Activated CD4-positive, CD25-positive, alpha-beta regulatory T cell treated with anti-CD3 and anti-CD28 coated beads, Interleukin-2, amount 50 U/mL, for 24 hours (primary cell): ENCODE results near the gene ESYT2.
A peak's percentile ranks its signal among the peaks of the same experiment; 100 is the strongest.
"Not testable (repeated sequence)": the region's sequence is repeated elsewhere in the genome, so short reads cannot be mapped to it uniquely, and the experiment has no call there.

Experiments used
- ATAC-seq, 2 donors: fragments of 150-1000 bp; cut with Tn5 transposase; one replicate each; pipeline ENCODE4 v1.10.0; 2021; ENCODE audit warnings: mild to moderate bottlenecking in 1 of 2, moderate library complexity in 1 of 2

ESYT2 gene

DNA sequence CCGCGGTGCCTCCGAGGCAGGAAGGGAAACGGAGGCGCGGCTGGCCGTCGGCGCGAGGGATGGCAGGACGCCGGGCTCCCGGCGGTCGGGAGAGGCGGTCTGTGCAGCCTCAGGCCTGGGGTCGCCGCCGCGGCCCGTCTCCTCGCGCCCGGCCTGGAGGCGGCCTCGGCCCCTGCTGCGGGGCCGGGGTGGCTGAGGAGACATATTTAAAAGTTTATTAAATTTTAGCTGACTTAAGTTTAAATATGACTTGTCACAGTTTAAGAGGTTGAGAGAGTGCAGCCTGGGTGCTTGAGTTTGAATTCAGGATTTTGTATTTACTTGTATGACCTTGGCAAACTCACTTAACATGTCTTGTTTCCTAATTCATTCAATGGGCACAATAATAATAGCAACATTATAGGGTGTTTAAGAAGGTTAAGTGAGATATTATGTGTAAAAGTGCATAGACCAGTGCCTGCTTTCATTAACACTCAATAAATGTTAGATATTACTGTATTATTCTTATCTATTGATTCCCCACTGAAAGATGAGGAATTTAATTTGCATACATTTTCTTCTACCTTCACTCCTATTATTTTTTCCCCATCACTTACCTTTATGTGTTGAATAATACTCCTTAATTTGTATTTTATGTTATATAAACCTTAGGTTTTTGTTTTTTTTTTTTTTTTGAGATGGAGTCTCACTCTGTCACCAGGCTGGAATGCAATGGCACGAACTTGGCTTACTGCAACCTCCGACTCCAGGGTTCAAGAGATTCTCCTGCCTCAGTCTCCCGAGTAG, 27.8 kb upstream of the ESYT2 start:
- no peak for ATAC-seq

DNA sequence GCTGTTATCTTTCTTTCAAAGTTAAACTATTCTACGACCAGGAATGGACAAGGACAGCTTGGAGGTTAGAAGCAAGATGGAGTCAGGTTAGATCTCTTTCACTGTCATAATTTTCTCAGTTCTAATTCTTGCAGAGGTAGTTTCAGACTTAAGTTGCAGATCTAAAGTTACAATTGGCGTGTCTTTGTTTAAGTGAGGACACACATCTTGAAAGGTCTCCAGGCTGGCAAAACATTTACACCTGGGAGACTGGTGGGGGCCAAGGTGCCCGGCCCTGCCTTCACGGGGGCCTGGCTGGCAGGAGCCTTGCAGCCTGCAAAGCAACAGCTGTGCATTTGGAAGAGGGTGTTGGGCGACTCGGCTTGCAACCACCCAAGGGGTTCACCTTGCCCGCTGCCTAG, 25.4 kb upstream of the ESYT2 start:
- ATAC-seq = no peak

DNA sequence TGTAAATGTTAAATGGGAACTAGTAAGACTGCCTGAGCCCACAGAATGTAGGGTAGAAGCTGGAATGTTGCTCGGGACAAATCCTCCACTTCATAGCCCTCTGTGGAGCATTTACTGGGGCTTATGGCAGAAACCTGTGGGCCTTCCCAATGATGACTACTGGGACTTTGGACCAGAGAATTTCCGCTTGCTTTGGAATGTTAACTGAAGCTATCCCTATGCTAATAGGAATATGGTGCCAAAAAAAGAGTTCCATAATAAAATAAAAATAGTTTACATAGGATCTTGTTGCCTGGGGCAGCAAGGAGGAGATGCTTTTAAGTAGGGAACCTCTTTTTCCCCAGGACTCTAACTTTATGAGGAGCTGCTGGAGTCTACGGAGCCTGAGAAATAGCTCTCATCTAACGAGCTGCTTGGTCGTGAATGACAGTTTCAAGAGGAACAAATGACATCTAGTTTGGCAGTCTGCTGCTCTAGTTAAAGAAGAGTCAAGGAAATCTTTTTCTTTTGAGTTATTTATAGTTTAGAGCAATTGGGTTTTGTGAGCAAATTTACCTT, 21.3 kb upstream of the ESYT2 start:
- ATAC-seq = no peak

- ATAC-seq = no peak
Observed at GRCh38 chr7:158849768-158850544, 20.6 kb upstream of the ESYT2 start.

GRCh38 chr7:158849442-158849767, 20.1 kb upstream of the ESYT2 start:
- no peak for ATAC-seq

DNA sequence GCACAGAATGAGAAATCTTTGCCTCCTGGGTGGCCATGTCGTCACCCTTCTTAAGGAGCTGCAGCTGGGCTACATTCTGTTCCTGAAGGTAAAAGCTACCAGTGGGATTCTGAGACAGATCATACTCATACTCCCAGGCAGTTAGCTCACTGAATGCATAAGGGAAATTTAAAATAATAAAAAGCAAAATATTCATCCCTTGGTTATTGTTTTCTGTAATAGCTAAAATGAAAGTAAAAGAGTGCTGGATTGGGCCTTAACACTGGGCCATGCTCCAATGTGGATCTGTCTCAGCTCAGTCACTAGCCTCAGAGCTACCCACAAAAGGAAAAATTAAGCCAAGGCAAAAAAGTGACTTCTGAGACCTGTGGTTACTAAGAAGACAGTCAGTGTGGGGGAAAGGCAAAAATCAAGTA, 18.1 kb upstream of the ESYT2 start:
- ATAC-seq = peak; percentile 81 to 85

DNA sequence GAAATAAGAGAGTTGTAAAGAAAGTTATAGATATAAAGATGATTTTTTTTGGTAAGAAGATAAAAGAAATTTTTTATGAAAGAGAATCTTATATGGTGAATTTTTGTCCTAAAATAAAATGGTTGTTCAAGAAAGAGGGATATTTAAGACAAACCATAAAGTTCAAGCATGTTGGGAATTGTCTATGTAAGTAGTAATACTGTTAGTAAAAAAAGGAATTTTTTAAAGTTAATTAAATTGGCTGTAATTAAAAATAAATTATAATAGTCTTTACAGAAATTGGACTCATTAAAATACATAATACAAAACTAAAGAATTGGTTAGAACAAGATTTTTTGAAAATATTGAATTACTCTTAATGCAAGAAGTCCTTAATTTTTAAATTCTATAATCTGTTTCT, 17.0 kb upstream of the ESYT2 start:
- ATAC-seq = no peak

GRCh38 chr7:158843771-158844170, 14.5 kb upstream of the ESYT2 start:
- no peak for ATAC-seq

GRCh38 chr7:158842486-158842885, 13.2 kb upstream of the ESYT2 start:
- peak; percentile 56 to 82 for ATAC-seq

DNA sequence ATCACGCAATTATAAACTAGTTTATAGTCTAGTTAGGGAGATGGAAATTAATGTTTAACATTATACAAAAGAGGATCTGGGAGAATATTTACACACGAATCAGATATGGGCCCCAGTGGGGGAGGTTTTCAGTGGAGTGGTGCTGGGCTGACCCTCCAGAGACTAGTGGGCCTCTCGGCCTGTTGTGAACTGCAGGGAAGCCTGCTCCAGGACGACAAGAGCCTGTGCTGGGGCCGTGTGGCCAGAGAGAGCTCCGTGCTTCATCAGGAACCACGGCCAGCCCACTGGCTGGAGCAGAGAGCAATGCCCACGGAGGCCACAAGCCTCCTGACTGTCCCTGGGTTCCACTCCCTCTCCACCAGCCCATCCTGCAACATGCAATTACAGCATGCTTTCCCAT, 11.3 kb upstream of the ESYT2 start:
- no peak for ATAC-seq

GRCh38 chr7:158839177-158839576, 9.9 kb upstream of the ESYT2 start:
- ATAC-seq = not testable (repeated sequence)

GRCh38 chr7:158837790-158838637, 8.7 kb upstream of the ESYT2 start:
- ATAC-seq = no peak

DNA sequence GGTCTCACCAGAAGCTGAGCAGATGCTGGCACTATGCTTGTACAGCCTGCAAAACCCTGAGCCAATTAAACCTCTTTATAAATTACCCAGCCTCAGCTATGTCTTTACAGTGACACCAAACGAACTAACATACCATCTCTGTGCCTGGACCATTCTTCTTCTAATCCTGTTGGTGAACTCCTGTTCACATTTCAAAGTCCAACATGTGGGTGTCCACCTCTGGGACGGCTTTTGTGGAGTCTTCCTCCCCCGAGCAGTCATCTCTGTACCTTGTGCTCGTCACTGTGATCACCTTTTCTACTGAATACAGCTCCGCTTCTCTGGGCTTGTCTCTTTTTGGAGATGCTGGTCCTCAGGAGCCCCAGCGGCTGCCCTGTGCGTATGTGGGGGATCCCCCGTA, 7.4 kb upstream of the ESYT2 start:
- no peak for ATAC-seq

- ATAC-seq = no peak
Observed at GRCh38 chr7:158834878-158835784, 5.8 kb upstream of the ESYT2 start.

DNA sequence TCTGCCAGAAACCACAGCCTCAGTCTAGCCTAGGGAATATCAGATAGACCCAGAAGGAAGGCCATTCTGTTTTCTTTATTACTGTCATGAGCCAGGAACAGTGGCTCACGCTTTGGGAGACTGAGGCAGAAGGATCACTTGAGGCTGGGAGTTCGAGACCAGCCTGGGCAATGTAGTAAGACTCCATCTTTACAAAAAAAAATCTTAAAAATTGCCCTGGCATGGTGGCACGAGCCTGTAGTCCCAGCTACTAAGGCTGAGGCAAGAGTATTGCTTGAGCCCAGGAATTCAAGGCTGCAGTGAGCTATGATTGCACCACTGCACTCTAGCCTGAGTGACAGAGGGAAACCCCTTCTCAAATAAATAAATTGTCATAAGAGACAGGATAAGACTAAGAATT, 3.7 kb upstream of the ESYT2 start:
- no peak for ATAC-seq

GRCh38 chr7:158831738-158832091, 2.4 kb upstream of the ESYT2 start:
- ATAC-seq = no peak

DNA sequence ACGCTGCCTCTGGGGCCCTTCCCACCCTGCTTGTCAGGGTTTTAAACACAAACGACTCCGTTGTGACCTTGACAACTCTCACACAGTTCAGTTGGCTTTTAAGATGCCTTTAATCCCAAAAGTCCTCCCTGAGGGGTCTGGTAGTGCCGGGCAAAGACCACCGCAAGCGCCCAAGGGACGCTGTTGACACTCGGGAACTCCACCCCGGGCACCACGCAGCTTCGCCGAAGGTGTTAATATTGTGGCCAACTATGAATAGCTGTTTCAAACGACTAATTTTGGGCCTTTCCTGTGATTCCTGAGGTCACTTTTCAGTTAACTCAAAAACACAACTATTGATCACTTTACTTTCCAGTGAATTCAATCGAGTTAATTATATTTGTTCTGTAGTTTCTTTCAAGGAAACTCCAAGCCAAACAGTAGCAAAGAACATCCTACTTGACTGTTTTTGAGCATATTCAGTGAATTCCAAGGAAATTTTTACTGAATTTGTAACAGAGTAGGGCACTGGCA, 958 bp upstream of the ESYT2 start:
- no peak for ATAC-seq

- peak; percentile 62 to 64 for ATAC-seq
Observed at GRCh38 chr7:158829021-158829341, 328 bp downstream of the ESYT2 start.

- no peak for ATAC-seq
Observed at GRCh38 chr7:158828133-158829020, 932 bp downstream of the ESYT2 start.

GRCh38 chr7:158827411-158828132, 1.7 kb downstream of the ESYT2 start:
- no peak for ATAC-seq
